ENCODE data around the gene TTC7B. TPM values are rescaled to one million over a fixed set of nuclear protein-coding genes. Genes with fewer than 3 reads are reported as not detected.

The TTC7B gene
- total RNA-seq, 1 donor from 2014 or later: 46.6 TPM

GRCh38 chr14:90728951-90729350 lies 87.3 kb downstream of the TTC7B start:
- DNase-seq (ENCODE audit: low spot score, unreplicated experiment): no peak
- H3K4me3 Mint-ChIP-seq (ENCODE audit: low read depth): no peak overlapping the region
- no peaks in the 10 kb centered on the region for H3K9me3 Mint-ChIP-seq (ENCODE audit: low read depth)
- H3K27ac Mint-ChIP-seq: no peak overlapping the region
- peaks cover 5% of the 10 kb centered on the region for H3K4me1 Mint-ChIP-seq (ENCODE audit: low read depth)
- H3K36me3 Mint-ChIP-seq (ENCODE audit: insufficient read depth): peaks cover 8% of the 10 kb centered on the region
- peaks cover 6% of the 10 kb centered on the region for H3K27me3 Mint-ChIP-seq
- no peak for TF ChIP-seq CTCF (IDR thresholded peaks at IDR 0.05; ENCODE audit: unreplicated experiment)

GRCh38 chr14:90727082-90727481 lies 89.1 kb downstream of the TTC7B start:
- no peak overlapping the region for H3K27ac Mint-ChIP-seq
- H3K9me3 Mint-ChIP-seq (ENCODE audit: low read depth): no peaks in the 10 kb centered on the region
- H3K36me3 Mint-ChIP-seq (ENCODE audit: insufficient read depth): peaks cover 8% of the 10 kb centered on the region
- peaks cover 5% of the 10 kb centered on the region for H3K4me1 Mint-ChIP-seq (ENCODE audit: low read depth)
- no peak overlapping the region for H3K4me3 Mint-ChIP-seq (ENCODE audit: low read depth)
- TF ChIP-seq CTCF (IDR thresholded peaks at IDR 0.05; ENCODE audit: unreplicated experiment): no peak
- H3K27me3 Mint-ChIP-seq: peaks cover 6% of the 10 kb centered on the region
- DNase-seq (ENCODE audit: low spot score, unreplicated experiment): no peak

GRCh38 chr14:90726656-90727055 lies 89.6 kb downstream of the TTC7B start:
- Mint-ChIP-seq H3K27me3 (peaks cover 6% of the 10 kb centered on the region), H3K27ac (peak overlapping the region; percentile 29), H3K9me3 (ENCODE audit: low read depth) (no peaks in the 10 kb centered on the region), H3K4me1 (ENCODE audit: low read depth) (peaks cover 5% of the 10 kb centered on the region), H3K36me3 (ENCODE audit: insufficient read depth) (peaks cover 6% of the 10 kb centered on the region), H3K4me3 (ENCODE audit: low read depth) (no peak overlapping the region)
- TF ChIP-seq CTCF (IDR thresholded peaks at IDR 0.05; ENCODE audit: unreplicated experiment): peak; percentile 11
- DNase-seq (ENCODE audit: low spot score, unreplicated experiment): no peak

GRCh38 chr14:90724866-90725265 lies 91.4 kb downstream of the TTC7B start:
- peaks cover 2% of the 10 kb centered on the region for H3K36me3 Mint-ChIP-seq (ENCODE audit: insufficient read depth)
- DNase-seq (ENCODE audit: low spot score, unreplicated experiment): no peak
- peaks cover 19% of the 10 kb centered on the region for H3K4me1 Mint-ChIP-seq (ENCODE audit: low read depth)
- no peak overlapping the region for H3K4me3 Mint-ChIP-seq (ENCODE audit: low read depth)
- H3K27me3 Mint-ChIP-seq: peaks cover 6% of the 10 kb centered on the region
- no peaks in the 10 kb centered on the region for H3K9me3 Mint-ChIP-seq (ENCODE audit: low read depth)
- TF ChIP-seq CTCF (IDR thresholded peaks at IDR 0.05; ENCODE audit: unreplicated experiment): no peak
- H3K27ac Mint-ChIP-seq: no peak overlapping the region

- Mint-ChIP-seq H3K4me1 (ENCODE audit: low read depth) (peaks cover 29% of the 10 kb centered on the region), H3K9me3 (ENCODE audit: low read depth) (no peaks in the 10 kb centered on the region), H3K4me3 (ENCODE audit: low read depth) (no peak overlapping the region), H3K36me3 (ENCODE audit: insufficient read depth) (peaks cover 2% of the 10 kb centered on the region), H3K27me3 (peaks cover 6% of the 10 kb centered on the region), H3K27ac (no peak overlapping the region)
- no peak for DNase-seq (ENCODE audit: low spot score, unreplicated experiment)
- TF ChIP-seq CTCF (IDR thresholded peaks at IDR 0.05; ENCODE audit: unreplicated experiment): no peak
Measured at GRCh38 chr14:90722590-90722989, 93.6 kb downstream of the TTC7B start.
